Measurements from ENCODE around the gene ATP5F1E. TPM values are rescaled to one million over a fixed set of nuclear protein-coding genes. Genes with fewer than 3 reads are reported as not detected.

ATP5F1E gene
- total RNA-seq = 48.2 TPM

DNA sequence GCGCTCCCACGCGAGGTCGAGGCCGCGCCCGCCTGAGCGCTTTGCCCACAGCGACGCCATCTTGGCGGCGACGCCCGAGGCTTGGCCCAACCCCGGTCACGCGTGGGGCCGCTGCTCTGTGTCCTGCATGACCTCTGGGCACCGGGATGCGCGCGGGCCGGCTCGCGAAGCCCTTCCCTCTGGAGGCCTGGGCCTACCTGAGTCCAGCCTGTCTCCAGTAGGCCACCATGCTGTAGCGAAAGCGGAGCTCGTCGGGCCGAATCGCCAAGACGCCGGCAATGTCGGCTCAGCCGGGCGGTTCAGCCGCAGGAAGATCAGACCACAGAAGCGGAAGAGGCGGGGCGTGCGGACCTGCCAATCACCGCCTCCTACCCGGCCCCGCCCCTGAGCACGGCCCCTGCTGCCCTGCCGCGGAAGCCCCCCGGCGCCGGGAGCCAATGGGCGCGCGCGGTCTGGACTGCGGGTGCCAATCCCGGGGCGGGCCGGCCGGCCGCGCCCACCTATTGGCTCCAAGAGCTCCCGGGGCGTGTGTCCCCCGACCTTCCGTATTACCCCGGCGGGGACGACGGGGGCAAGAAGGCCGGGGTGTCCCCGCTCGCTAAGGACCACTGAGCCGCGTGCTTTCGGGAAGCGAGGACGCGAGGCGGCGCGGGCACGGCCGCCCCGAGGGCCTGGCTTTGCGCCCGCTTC, at the start of gene ATP5F1E:
TSS of gene ATP5F1E (minus strand) at position 313 of the 690 bp plus-strand sequence. CDS start at position 229, 84 bp downstream.

DNA sequence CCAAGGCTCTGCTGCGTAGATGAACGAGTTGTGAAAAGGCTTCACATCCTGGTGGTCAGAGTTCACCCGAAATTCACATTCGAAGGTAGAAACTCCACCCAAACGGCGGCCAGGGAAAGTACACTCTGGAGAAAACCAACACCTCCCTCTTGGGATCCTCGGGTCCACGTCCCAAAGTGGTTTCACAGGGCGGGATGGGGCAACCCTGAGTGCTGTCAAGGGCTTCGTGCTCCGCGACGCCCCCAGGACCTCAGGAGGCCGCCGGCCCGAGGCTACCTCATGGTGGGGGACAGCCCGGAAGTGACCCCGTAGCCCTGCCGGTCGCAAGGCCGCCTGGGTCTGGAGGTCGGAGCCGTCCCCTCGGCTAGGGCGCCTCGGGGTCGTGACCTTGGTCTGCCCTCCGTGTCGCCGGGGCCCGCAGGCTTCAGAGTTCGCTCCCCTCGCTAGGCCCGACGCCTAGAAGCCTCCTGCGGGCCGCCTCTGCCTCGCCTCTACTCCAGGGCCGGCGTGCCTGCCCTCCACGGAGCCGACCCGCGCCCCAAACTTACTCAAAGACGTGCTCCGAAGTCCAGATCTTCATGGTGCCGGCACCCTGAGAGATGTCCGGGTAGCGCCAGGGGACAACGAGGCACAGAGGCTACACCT, 10.1 kb upstream of the ATP5F1E start, which contains the start of gene PRELID3B:
TSS of gene PRELID3B (minus strand) at position 636 of the 645 bp plus-strand sequence. CDS start at position 580, 56 bp downstream.

DNA sequence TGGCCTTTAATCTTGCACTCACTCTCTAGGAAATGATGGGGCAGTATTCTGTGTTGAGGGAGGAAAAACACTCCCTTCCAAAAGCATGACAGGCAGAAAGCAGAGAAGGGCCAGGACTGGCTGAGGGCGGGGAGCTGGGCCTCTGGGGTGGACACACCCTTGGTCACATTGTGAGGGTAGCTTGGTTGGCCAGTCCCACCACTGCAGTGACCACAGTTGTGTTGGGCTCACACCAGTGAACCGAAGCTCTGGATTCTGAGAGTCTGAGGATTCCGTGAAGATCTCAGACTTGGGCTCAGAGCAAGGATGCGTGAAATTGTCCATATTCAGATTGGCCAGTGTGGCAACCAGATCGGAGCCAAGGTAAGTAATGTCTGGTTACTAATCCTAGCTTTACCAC, 12.9 kb downstream of the ATP5F1E start, which contains the start of gene TUBB1:
TSS of gene TUBB1 (plus strand) at position 213 of the 400 bp plus-strand sequence. CDS start at position 307, 94 bp downstream.

DNA sequence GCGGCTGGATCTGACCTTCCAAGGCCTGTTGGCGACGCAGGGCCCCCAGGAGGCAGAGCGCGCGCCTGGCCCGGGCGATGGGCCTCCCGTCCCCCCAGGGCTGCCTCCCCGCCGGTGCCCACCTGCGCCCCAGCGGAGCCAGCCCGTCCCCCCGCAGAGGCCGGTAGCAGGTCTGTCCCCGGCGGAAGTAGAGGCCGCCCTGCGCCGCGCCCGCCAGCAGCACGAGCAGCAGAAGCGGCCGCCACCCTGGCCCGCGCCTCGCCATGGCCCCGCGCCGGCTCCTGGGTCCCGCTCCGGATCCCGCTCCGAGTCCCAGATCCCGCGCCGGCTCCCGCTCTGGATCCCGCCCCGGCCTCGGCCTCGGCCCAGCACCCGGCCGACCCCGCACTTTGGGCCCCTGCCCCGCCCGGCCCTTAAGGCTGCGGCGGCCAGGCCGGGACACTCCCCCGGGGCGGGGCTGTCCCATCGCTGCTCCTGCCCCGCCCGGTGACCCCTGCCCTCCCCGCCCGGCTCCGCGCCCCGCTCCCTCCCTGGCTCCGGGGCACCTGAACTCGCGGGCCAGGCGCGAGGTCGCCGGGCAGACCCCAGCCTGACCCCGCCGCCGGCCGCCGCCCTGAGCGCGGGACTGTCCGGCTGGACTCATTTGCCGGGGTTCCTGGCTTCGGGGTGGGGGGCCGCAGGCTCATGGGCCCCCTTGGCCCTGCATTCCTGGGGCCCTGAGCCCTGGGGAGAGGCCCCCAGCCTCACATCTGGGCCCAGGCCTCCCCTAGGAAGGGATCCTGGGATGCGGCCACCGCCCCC, 25.1 kb downstream of the ATP5F1E start, which contains the start of gene CTSZ:
TSS of gene CTSZ (minus strand) at position 391 of the 801 bp plus-strand sequence. CDS start at position 265, 126 bp downstream.

DNA sequence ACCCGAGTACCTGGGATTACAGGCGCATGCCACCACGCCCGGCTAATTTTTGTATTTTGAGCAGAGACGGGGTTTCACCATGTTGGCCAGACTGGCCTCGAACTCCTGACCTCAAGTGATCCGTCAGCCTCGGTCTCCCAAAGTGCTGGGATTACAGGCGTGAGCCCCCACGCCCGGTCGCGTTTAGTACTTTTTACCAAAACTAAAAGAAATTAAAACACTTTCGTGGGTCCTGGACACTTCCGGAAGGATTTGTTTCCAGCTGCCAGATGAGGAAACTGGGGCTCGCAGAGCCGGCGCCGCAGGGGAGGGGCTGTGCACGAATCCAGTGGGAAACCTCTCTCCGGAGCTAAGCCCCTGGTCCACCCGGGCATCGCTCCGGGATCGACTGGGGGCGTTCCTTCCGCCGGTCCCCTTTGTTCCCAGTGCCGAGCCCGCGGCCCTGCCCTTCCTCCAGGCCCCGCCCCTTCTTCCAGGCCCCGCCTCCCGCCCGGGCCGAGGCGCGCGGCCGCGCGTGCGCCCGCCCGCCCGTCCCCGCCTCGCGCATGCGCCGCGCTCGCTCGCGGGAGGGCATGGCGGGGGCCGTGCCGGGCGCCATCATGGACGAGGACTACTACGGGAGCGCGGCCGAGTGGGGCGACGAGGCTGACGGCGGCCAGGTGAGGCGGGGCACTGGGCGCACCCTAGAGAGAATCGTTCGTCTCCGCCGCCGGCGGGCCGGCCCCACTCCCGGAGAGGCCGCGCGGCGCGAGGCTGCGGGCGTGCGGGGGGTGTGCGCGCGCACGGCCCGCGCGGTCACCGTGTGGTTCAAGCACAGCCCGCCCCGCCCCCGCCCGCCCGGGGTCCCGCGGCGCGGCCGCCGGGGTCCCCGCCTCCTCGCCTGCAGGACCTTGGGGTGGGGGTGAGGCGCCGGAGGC, 51.2 kb downstream of the ATP5F1E start, which contains the start of gene NELFCD:
TSS of gene NELFCD (plus strand) at position 546 of the 917 bp plus-strand sequence. CDS start at position 600, 54 bp downstream.

Other genes with a start within 250 kb of the ATP5F1E start
- gene GNAS-AS1, start 181.4 kb downstream of the ATP5F1E start, total RNA-seq = 1.2 TPM
- 786 TPM for gene GNAS, start 179.6 kb downstream of the ATP5F1E start, total RNA-seq
- gene NELFCD, start 51.1 kb downstream of the ATP5F1E start, total RNA-seq = 50.7 TPM
- 18.7 TPM for gene CTSZ, start 25.1 kb downstream of the ATP5F1E start, total RNA-seq
- 0.92 TPM for gene TUBB1, start 12.9 kb downstream of the ATP5F1E start, total RNA-seq
- 78.4 TPM for gene PRELID3B, start 10.5 kb upstream of the ATP5F1E start, total RNA-seq
- gene ZNF831, start 131.5 kb upstream of the ATP5F1E start, total RNA-seq = 0.23 TPM

Data from diencephalon (tissue), 1 donor.